ENCODE measurements around the gene CGNL1. TPM values are rescaled to one million over a fixed set of nuclear protein-coding genes. Genes with fewer than 3 reads are reported as not detected.

Gene CGNL1
- polyA plus RNA-seq, 2 of the 4 experiments (the other 2 are of a cell fraction) = 1.4 to 1.8 TPM

DNA sequence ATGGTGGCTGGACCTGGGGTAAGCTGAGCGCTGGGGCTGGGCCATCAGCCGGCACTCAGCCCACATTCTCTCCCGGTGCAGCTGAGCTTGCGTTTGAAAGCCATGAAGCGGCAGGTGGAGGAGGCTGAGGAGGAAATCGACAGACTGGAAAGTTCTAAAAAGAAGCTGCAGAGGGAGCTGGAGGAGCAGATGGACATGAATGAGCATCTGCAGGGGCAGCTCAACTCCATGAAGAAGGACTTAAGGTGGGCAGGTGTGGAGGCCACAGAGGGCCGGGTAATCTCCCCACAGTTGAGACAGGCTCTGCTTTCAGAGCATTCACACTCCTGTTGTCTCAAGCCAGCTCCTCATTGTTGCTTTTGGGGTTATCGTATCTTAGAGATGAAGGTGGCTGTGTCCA, 169.7 kb downstream of the CGNL1 start:
- TF ChIP-seq CBX8 (IDR thresholded peaks at IDR 0.05) = no peak
- TF ChIP-seq, protein P1, sequence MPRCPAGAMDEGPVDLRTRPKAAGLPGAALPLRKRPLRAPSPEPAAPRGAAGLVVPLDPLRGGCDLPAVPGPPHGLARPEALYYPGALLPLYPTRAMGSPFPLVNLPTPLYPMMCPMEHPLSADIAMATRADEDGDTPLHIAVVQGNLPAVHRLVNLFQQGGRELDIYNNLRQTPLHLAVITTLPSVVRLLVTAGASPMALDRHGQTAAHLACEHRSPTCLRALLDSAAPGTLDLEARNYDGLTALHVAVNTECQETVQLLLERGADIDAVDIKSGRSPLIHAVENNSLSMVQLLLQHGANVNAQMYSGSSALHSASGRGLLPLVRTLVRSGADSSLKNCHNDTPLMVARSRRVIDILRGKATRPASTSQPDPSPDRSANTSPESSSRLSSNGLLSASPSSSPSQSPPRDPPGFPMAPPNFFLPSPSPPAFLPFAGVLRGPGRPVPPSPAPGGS (IDR thresholded peaks at IDR 0.05) = no peak
- TF ChIP-seq ZFP36 (IDR thresholded peaks at IDR 0.05; ENCODE audit: borderline replicate concordance, partially characterized antibody) = no peak
- TF ChIP-seq, protein P2, sequence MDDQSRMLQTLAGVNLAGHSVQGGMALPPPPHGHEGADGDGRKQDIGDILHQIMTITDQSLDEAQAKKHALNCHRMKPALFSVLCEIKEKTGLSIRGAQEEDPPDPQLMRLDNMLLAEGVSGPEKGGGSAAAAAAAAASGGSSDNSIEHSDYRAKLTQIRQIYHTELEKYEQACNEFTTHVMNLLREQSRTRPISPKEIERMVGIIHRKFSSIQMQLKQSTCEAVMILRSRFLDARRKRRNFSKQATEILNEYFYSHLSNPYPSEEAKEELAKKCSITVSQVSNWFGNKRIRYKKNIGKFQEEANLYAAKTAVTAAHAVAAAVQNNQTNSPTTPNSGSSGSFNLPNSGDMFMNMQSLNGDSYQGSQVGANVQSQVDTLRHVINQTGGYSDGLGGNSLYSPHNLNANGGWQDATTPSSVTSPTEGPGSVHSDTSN (IDR thresholded peaks at IDR 0.05) = no peak
- TF ChIP-seq KDM5A (IDR thresholded peaks at IDR 0.05) = no peak
- TF ChIP-seq ATOH8 (CRISPR knock-in tag; IDR thresholded peaks at IDR 0.05; ENCODE audit: low read depth) = no peak
- TF ChIP-seq EHF (CRISPR knock-in tag; IDR thresholded peaks at IDR 0.05) = no peak
- ATAC-seq (no peak), DNase-seq (ENCODE audit: low read depth in 1 of 2, low spot score in 1 of 2) (no peak), FAIRE-seq (no peak)
- ChIA-PET POLR2A (no interaction called here), CTCF (interaction anchor here (1.0 to 23.4 kb wide), 10 partner anchors 9 to 240 kb away, joined by 3 to 475 read pairs (median 5); no protein-coding TSS in a partner anchor)
- Histone ChIP-seq H3K4me3 (no peak overlapping the region), H3K27ac (no peak overlapping the region), H3K4me1 (peaks cover 17% of the 10 kb centered on the region), H3K9me3 (no peaks in the 10 kb centered on the region), H3K4me2 (no peak overlapping the region)
- WGBS (ENCODE audit: missing lambda C conversion rate) = 91% methylated on average over 8 of the region's 8 CpGs

DNA sequence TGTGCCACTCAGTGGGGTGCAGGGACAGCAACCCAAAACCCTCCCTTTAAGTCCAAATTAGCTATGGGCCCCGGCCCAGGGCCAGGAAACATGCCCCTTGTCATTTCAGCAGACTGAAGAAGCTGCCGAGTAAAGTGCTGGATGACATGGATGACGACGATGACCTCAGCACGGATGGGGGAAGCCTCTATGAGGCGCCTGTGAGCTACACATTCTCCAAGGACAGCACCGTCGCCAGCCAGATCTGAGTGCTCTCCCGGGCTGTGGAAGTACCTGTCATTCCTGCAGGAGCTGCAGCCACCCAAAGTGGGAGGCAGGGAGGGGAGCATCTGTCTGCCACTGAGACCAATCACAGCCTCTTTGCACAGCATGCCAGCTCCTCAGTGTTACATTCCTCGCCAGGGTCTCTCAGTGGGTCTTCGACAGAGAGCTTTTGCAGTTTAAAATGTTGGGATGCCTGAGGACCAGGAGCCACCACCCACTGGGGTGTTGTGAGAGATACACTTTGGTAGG, 171.0 kb downstream of the CGNL1 start:
- FAIRE-seq (no peak), ATAC-seq (no peak), DNase-seq (ENCODE audit: low read depth in 1 of 2, low spot score in 1 of 2) (no peak)
- Histone ChIP-seq H3K27ac (no peak overlapping the region), H3K9me3 (no peaks in the 10 kb centered on the region), H3K4me2 (no peak overlapping the region), H3K4me1 (peaks cover 30% of the 10 kb centered on the region), H3K4me3 (no peak overlapping the region)
- ChIA-PET CTCF (interaction anchor here (0.6 to 23.4 kb wide), 8 partner anchors 9 to 1052 kb away, joined by 3 to 475 read pairs (median 8); no protein-coding TSS in a partner anchor), POLR2A (no interaction called here)
- 84% methylated on average over 11 of the region's 11 CpGs for WGBS (ENCODE audit: missing lambda C conversion rate)
- TF ChIP-seq HOXB13 (CRISPR knock-in tag; IDR thresholded peaks at IDR 0.05; ENCODE audit: low read depth) (no peak), SREBF2 (IDR thresholded peaks at IDR 0.05) (no peak), POLR2AphosphoS2 (conservative IDR thresholded peaks at IDR 0.05; ENCODE audit: low read length) (no peak), CHD4 (IDR thresholded peaks at IDR 0.05; ENCODE audit: borderline replicate concordance) (no peak), TP53 (CRISPR knock-in tag; IDR thresholded peaks at IDR 0.05) (no peak), BHLHE40 (IDR thresholded peaks at IDR 0.05; ENCODE audit: low read depth, low read length) (no peak), PHF8 (IDR thresholded peaks at IDR 0.05; ENCODE audit: borderline replicate concordance, low read depth) (no peak), CBX2 (IDR thresholded peaks at IDR 0.05; ENCODE audit: borderline replicate concordance, low read depth) (no peak), POLR2A (IDR thresholded peaks at IDR 0.05; ENCODE audit: low read length) (no peak), HES2 (IDR thresholded peaks at IDR 0.05) (no peak), ZNF302 (CRISPR knock-in tag; IDR thresholded peaks at IDR 0.05) (no peak), ZC3H11A (IDR thresholded peaks at IDR 0.05) (no peak), HOXB5 (CRISPR knock-in tag; IDR thresholded peaks at IDR 0.05) (no peak), FOXS1 (CRISPR knock-in tag; IDR thresholded peaks at IDR 0.05) (no peak), CBX8 (IDR thresholded peaks at IDR 0.05) (no peak), FOSL2 (IDR thresholded peaks at IDR 0.05) (no peak), FOSL2 (CRISPR knock-in tag; IDR thresholded peaks at IDR 0.05) (no peak), USF2 (IDR thresholded peaks at IDR 0.05) (no peak), JUN (IDR thresholded peaks at IDR 0.05) (no peak)
- TF ChIP-seq, protein P3, sequence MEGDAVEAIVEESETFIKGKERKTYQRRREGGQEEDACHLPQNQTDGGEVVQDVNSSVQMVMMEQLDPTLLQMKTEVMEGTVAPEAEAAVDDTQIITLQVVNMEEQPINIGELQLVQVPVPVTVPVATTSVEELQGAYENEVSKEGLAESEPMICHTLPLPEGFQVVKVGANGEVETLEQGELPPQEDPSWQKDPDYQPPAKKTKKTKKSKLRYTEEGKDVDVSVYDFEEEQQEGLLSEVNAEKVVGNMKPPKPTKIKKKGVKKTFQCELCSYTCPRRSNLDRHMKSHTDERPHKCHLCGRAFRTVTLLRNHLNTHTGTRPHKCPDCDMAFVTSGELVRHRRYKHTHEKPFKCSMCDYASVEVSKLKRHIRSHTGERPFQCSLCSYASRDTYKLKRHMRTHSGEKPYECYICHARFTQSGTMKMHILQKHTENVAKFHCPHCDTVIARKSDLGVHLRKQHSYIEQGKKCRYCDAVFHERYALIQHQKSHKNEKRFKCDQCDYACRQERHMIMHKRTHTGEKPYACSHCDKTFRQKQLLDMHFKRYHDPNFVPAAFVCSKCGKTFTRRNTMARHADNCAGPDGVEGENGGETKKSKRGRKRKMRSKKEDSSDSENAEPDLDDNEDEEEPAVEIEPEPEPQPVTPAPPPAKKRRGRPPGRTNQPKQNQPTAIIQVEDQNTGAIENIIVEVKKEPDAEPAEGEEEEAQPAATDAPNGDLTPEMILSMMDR (IDR thresholded peaks at IDR 0.05) = no peak
